Rectal smooth muscle tissue (tissue), 1 donor: Measurements from ENCODE around the gene IQUB.
"Not testable (repeated sequence)": the region's sequence is repeated elsewhere in the genome, so short reads cannot be mapped to it uniquely, and the experiment has no call there.

Experiments used
- H3K27ac ChIP-seq: one replicate; pipeline ENCODE4 v1.7.0; 2013; ENCODE audit warnings: low read depth, low read length, inconsistent platforms
- H3K27me3 ChIP-seq: one replicate; pipeline ENCODE4 v1.7.0; 2013; ENCODE audit warnings: low read length; ENCODE audit not compliant: control insufficient read depth, insufficient read depth
- H3K36me3 ChIP-seq: one replicate; pipeline ENCODE4 v1.7.0; 2013; ENCODE audit warnings: low read length; ENCODE audit not compliant: control insufficient read depth, insufficient read depth
- H3K4me1 ChIP-seq: one replicate; pipeline ENCODE4 v1.7.0; 2013; ENCODE audit warnings: low read length; ENCODE audit not compliant: control insufficient read depth, insufficient read depth
- H3K4me3 ChIP-seq: one replicate; pipeline ENCODE4 v1.7.0; 2013; ENCODE audit warnings: low read length
- H3K9ac ChIP-seq: one replicate; pipeline ENCODE4 v1.7.0; 2013; ENCODE audit warnings: low read length

The IQUB gene

GRCh38 chr7:123558289-123558874, 24.0 kb upstream of the IQUB start:
- peak overlapping the region; percentile 79 for H3K27ac ChIP-seq
- H3K36me3 ChIP-seq = peaks cover 2% of the 10 kb centered on the region

GRCh38 chr7:123557398-123558288, 23.2 kb upstream of the IQUB start, which contains the start of gene NDUFA5:
TSS of gene NDUFA5 (minus strand) at chr7:123557818. CDS start at chr7:123557795, 23 bp downstream.
- H3K9ac ChIP-seq = peak within 1 kb of the TSS; percentile 60
- H3K36me3 ChIP-seq = peaks cover 4% of the 10 kb centered on the region
- H3K4me3 ChIP-seq = peak within 1 kb of the TSS; percentile 96
- peaks cover 15% of the 10 kb centered on the region for H3K4me1 ChIP-seq
- no peaks in the 10 kb centered on the region for H3K27me3 ChIP-seq
- peak within 1 kb of the TSS; percentile 94 for H3K27ac ChIP-seq

More at GRCh38 chr7:123558289-123558874, 24.0 kb upstream of the IQUB start:
- Histone ChIP-seq H3K27me3 (no peaks in the 10 kb centered on the region), H3K4me3 (peak overlapping the region; percentile 96), H3K9ac (no peak overlapping the region), H3K4me1 (peaks cover 15% of the 10 kb centered on the region)

- peak overlapping the region; percentile 94 for H3K27ac ChIP-seq
- H3K4me3 ChIP-seq = peak overlapping the region; percentile 96
- peak overlapping the region; percentile 60 for H3K9ac ChIP-seq
- peaks cover 15% of the 10 kb centered on the region for H3K4me1 ChIP-seq
- H3K36me3 ChIP-seq = peaks cover 6% of the 10 kb centered on the region
- no peaks in the 10 kb centered on the region for H3K27me3 ChIP-seq
Observed at GRCh38 chr7:123557016-123557397, 22.6 kb upstream of the IQUB start.

- Histone ChIP-seq H3K4me1 (peaks cover 15% of the 10 kb centered on the region), H3K27ac (no peak overlapping the region), H3K9ac (no peak overlapping the region), H3K27me3 (no peaks in the 10 kb centered on the region), H3K36me3 (peaks cover 6% of the 10 kb centered on the region), H3K4me3 (no peak overlapping the region)
Observed at GRCh38 chr7:123555484-123555883, 21.1 kb upstream of the IQUB start.

- Histone ChIP-seq H3K9ac (no peak overlapping the region), H3K4me3 (no peak overlapping the region), H3K27me3 (no peaks in the 10 kb centered on the region), H3K36me3 (peaks cover 9% of the 10 kb centered on the region), H3K27ac (no peak overlapping the region), H3K4me1 (peaks cover 15% of the 10 kb centered on the region)
Observed at GRCh38 chr7:123553159-123553558, 18.8 kb upstream of the IQUB start.

- Histone ChIP-seq H3K4me3 (no peak overlapping the region), H3K36me3 (peaks cover 9% of the 10 kb centered on the region), H3K9ac (no peak overlapping the region), H3K27me3 (no peaks in the 10 kb centered on the region), H3K27ac (no peak overlapping the region), H3K4me1 (peaks cover 15% of the 10 kb centered on the region)
Observed at GRCh38 chr7:123552641-123553040, 18.2 kb upstream of the IQUB start.

- H3K4me3 ChIP-seq, H3K9ac ChIP-seq, H3K27ac ChIP-seq, H3K27me3 ChIP-seq, H3K36me3 ChIP-seq: not testable (repeated sequence)
- H3K4me1 ChIP-seq = peaks cover 15% of the 10 kb centered on the region
Observed at GRCh38 chr7:123552134-123552533, 17.7 kb upstream of the IQUB start.

GRCh38 chr7:123548406-123548805, 14.0 kb upstream of the IQUB start:
- Histone ChIP-seq H3K27me3 (no peaks in the 10 kb centered on the region), H3K4me1 (no peaks in the 10 kb centered on the region), H3K9ac (no peak overlapping the region), H3K36me3 (peaks cover 6% of the 10 kb centered on the region), H3K4me3 (no peak overlapping the region), H3K27ac (no peak overlapping the region)

GRCh38 chr7:123539871-123540270, 5.5 kb upstream of the IQUB start:
- Histone ChIP-seq H3K27me3 (no peaks in the 10 kb centered on the region), H3K9ac (no peak overlapping the region), H3K27ac (no peak overlapping the region), H3K4me1 (no peaks in the 10 kb centered on the region), H3K4me3 (no peak overlapping the region), H3K36me3 (no peaks in the 10 kb centered on the region)

GRCh38 chr7:123538897-123539296, 4.5 kb upstream of the IQUB start:
- no peaks in the 10 kb centered on the region for H3K36me3 ChIP-seq
- no peak overlapping the region for H3K27ac ChIP-seq
- no peak overlapping the region for H3K4me3 ChIP-seq
- no peak overlapping the region for H3K9ac ChIP-seq
- H3K4me1 ChIP-seq = no peaks in the 10 kb centered on the region
- H3K27me3 ChIP-seq = no peaks in the 10 kb centered on the region

GRCh38 chr7:123538189-123538714, 3.9 kb upstream of the IQUB start:
- no peak overlapping the region for H3K9ac ChIP-seq
- H3K27ac ChIP-seq = no peak overlapping the region

GRCh38 chr7:123537026-123537642, 2.7 kb upstream of the IQUB start:
- no peak overlapping the region for H3K27ac ChIP-seq
- H3K4me3 ChIP-seq = no peak overlapping the region
- no peaks in the 10 kb centered on the region for H3K27me3 ChIP-seq
- H3K9ac ChIP-seq = no peak overlapping the region
- no peaks in the 10 kb centered on the region for H3K4me1 ChIP-seq
- no peaks in the 10 kb centered on the region for H3K36me3 ChIP-seq

More at GRCh38 chr7:123538189-123538714, 3.9 kb upstream of the IQUB start:
- Histone ChIP-seq H3K4me3 (no peak overlapping the region), H3K4me1 (no peaks in the 10 kb centered on the region), H3K27me3 (no peaks in the 10 kb centered on the region), H3K36me3 (no peaks in the 10 kb centered on the region)
